22Rv1 (cell line): ENCODE measurements around the gene UBE4B.

Source experiments
- H3K27ac ChIP-seq: fragments of 450-650 bp; 2 replicates; pipeline ENCODE4 v1.5.1; 2017
- CTCF ChIP-seq: fragments of 450-650 bp; IDR thresholded peaks from 2 replicates; pipeline ENCODE4 v1.5.1; 2017; ENCODE audit warnings: mild to moderate bottlenecking
- ZFX ChIP-seq: fragments of 450-650 bp; IDR thresholded peaks from 2 replicates; pipeline ENCODE4 v1.6.1; 2017; ENCODE audit warnings: antibody characterized with exemption, borderline replicate concordance

The UBE4B gene

GRCh38 chr1:10046356-10047085, 13.8 kb downstream of the UBE4B start:
- no peak for TF ChIP-seq CTCF
- TF ChIP-seq ZFX: no peak
- H3K27ac ChIP-seq: peak overlapping the region; percentile 52

GRCh38 chr1:10048601-10049000, 15.8 kb downstream of the UBE4B start:
- H3K27ac ChIP-seq: no peak overlapping the region
- TF ChIP-seq CTCF: no peak
- no peak for TF ChIP-seq ZFX

- peak overlapping the region; percentile 13; the same call in 1 of the 2 replicates for H3K27ac ChIP-seq
- TF ChIP-seq ZFX: no peak
- no peak for TF ChIP-seq CTCF
Observed at GRCh38 chr1:10050611-10051010, 17.9 kb downstream of the UBE4B start.

- TF ChIP-seq ZFX (no peak), CTCF (no peak)
- H3K27ac ChIP-seq: no peak overlapping the region
Observed at GRCh38 chr1:10051656-10052055, 18.9 kb downstream of the UBE4B start.

- no peak overlapping the region for H3K27ac ChIP-seq
- TF ChIP-seq ZFX (no peak), CTCF (no peak)
Observed at GRCh38 chr1:10052347-10052746, 19.6 kb downstream of the UBE4B start.

GRCh38 chr1:10054465-10054864, 21.7 kb downstream of the UBE4B start:
- TF ChIP-seq CTCF: no peak
- no peak for TF ChIP-seq ZFX
- no peak overlapping the region for H3K27ac ChIP-seq

GRCh38 chr1:10056599-10056987, 23.8 kb downstream of the UBE4B start:
- H3K27ac ChIP-seq: peak overlapping the region; percentile 79
- TF ChIP-seq CTCF: no peak
- no peak for TF ChIP-seq ZFX
